A673 (cell line): ENCODE measurements around the gene GABRB2. TPM values are rescaled to one million over a fixed set of nuclear protein-coding genes. Genes with fewer than 3 reads are reported as not detected.
"Not testable (repeated sequence)": the region's sequence is repeated elsewhere in the genome, so short reads cannot be mapped to it uniquely, and the experiment has no call there.

ENCODE experiments used
- BruUV-seq: library from RNA; stranded (reverse); fragments of 400-500 nt; replicated peaks from 2 replicates; lab custom pipeline; 2021; lab: Mats Ljungman, UMichigan
- CTCF ChIA-PET: fragments of 300-600 bp; sonication (Branson Sonifier 250); formaldehyde crosslinking; loops from one replicate; lab custom pipeline; 2022; ENCODE audit warnings: antibody characterized with exemption; lab: Charles Lee
- POLR2A ChIA-PET: fragments of 300-600 bp; sonication (Branson Sonifier 250); formaldehyde crosslinking; loops from one replicate; lab custom pipeline; 2022; ENCODE audit warnings: antibody characterized with exemption; ENCODE audit not compliant: low non-redundant PET; lab: Charles Lee
- DNase-seq: peaks from one replicate; pipeline ENCODE4 v3.0.0-alpha.2; 2015; ENCODE audit warnings: low spot score
- H3K27ac ChIP-seq: fragments of 200-600 bp; sonication (generic); 2 replicates; pipeline ENCODE4 v1.5.1; 2016; ENCODE audit warnings: mixed run types, low read depth, mild to moderate bottlenecking, mixed read lengths, antibody characterized with exemption, low read length; ENCODE audit not compliant: poor library complexity, severe bottlenecking
- H3K27me3 ChIP-seq: fragments of 200-600 bp; sonication (generic); replicated peaks from 2 replicates; pipeline ENCODE4 v1.6.1; 2017; ENCODE audit warnings: mixed run types, low read depth, mild to moderate bottlenecking, mixed read lengths, antibody characterized with exemption, low read length; ENCODE audit not compliant: insufficient read depth, poor library complexity
- H3K36me3 ChIP-seq: fragments of 200-600 bp; sonication (generic); 2 replicates; pipeline ENCODE4 v1.6.1; 2016; ENCODE audit warnings: mixed run types, mild to moderate bottlenecking, mixed read lengths, antibody characterized with exemption, low read length; ENCODE audit not compliant: insufficient read depth, poor library complexity, severe bottlenecking
- H3K4me1 ChIP-seq: fragments of 200-600 bp; sonication (generic); 2 replicates; pipeline ENCODE4 v1.6.1; 2017; ENCODE audit warnings: mixed run types, mild to moderate bottlenecking, mixed read lengths, antibody characterized with exemption, low read length; ENCODE audit not compliant: insufficient read depth, poor library complexity, severe bottlenecking
- H3K4me3 ChIP-seq: fragments of 200-600 bp; sonication (generic); 2 replicates; pipeline ENCODE4 v1.5.1; 2016; ENCODE audit warnings: low read depth, mixed run types, mild to moderate bottlenecking, mixed read lengths, low read length; ENCODE audit not compliant: poor library complexity, severe bottlenecking
- H3K9me3 ChIP-seq: fragments of 200-600 bp; sonication (generic); 2 replicates; pipeline ENCODE4 v1.6.1; 2016; ENCODE audit warnings: mixed run types, low read depth, mild to moderate bottlenecking, mixed read lengths, antibody characterized with exemption, low read length; ENCODE audit not compliant: poor library complexity, severe bottlenecking
- EZH2 ChIP-seq: fragments of 200-600 bp; sonication (generic); IDR thresholded peaks from 2 replicates; pipeline ENCODE4 v1.6.1; 2017; ENCODE audit warnings: borderline replicate concordance, low read depth, mild to moderate bottlenecking, mixed read lengths, antibody characterized with exemption, low read length; ENCODE audit not compliant: poor library complexity, severe bottlenecking
- intact Hi-C: fragments of 100-400 bp; cut with micrococcal nuclease; formaldehyde crosslinking; loops from one replicate; pipeline ENCODE4 v1.10.0; 2022; ENCODE audit not compliant: unreplicated experiment
- total RNA-seq: library from RNA; stranded (reverse); gene quantifications from 2 replicates; pipeline ENCODE4 v1.2.3, GENCODE V29; 2021
- TF ChIP-seq, protein P1 (sequence below): fragments of 300-800, 200-600 bp; sonication (generic); conservative IDR thresholded peaks from 2 replicates; pipeline ENCODE4 v1.5.1; 2017; ENCODE audit warnings: low read depth, mild to moderate bottlenecking, antibody characterized with exemption, low read length, moderate library complexity, mixed read lengths

The GABRB2 gene
- total RNA-seq, 1 experiment from 2014 or later = not detected

- intact Hi-C loops = no loop called here
- Histone ChIP-seq H3K4me3 (no peak overlapping the region), H3K4me1 (no peaks in the 10 kb centered on the region), H3K27me3 (no peaks in the 10 kb centered on the region), H3K27ac (no peak overlapping the region), H3K9me3 (no peaks in the 10 kb centered on the region), H3K36me3 (no peaks in the 10 kb centered on the region)
- POLR2A ChIA-PET = no interaction called here
- CTCF ChIA-PET = no interaction called here
- no peak for TF ChIP-seq EZH2
- BruUV-seq = no TSS peak
- DNase-seq = no peak
Measured at GRCh38 chr5:161530700-161531099, 15.8 kb downstream of the GABRB2 start.

GRCh38 chr5:161513942-161514341, 32.6 kb downstream of the GABRB2 start:
- intact Hi-C loops = no loop called here
- CTCF ChIA-PET = no interaction called here
- H3K4me3 ChIP-seq = no peak overlapping the region
- H3K27ac ChIP-seq = no peak overlapping the region
- POLR2A ChIA-PET = no interaction called here
- H3K4me1 ChIP-seq = no peaks in the 10 kb centered on the region
- H3K9me3 ChIP-seq = no peaks in the 10 kb centered on the region
- no peaks in the 10 kb centered on the region for H3K27me3 ChIP-seq
- no TSS peak for BruUV-seq
- H3K36me3 ChIP-seq = no peaks in the 10 kb centered on the region
- TF ChIP-seq EZH2 = no peak
- TF ChIP-seq, protein P1, sequence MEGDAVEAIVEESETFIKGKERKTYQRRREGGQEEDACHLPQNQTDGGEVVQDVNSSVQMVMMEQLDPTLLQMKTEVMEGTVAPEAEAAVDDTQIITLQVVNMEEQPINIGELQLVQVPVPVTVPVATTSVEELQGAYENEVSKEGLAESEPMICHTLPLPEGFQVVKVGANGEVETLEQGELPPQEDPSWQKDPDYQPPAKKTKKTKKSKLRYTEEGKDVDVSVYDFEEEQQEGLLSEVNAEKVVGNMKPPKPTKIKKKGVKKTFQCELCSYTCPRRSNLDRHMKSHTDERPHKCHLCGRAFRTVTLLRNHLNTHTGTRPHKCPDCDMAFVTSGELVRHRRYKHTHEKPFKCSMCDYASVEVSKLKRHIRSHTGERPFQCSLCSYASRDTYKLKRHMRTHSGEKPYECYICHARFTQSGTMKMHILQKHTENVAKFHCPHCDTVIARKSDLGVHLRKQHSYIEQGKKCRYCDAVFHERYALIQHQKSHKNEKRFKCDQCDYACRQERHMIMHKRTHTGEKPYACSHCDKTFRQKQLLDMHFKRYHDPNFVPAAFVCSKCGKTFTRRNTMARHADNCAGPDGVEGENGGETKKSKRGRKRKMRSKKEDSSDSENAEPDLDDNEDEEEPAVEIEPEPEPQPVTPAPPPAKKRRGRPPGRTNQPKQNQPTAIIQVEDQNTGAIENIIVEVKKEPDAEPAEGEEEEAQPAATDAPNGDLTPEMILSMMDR = no peak
- DNase-seq = no peak

- Histone ChIP-seq H3K9me3 (no peaks in the 10 kb centered on the region), H3K4me1 (no peaks in the 10 kb centered on the region), H3K27ac (no peak overlapping the region), H3K36me3 (no peaks in the 10 kb centered on the region), H3K4me3 (no peak overlapping the region), H3K27me3 (no peaks in the 10 kb centered on the region)
- ChIA-PET CTCF (no interaction called here), POLR2A (no interaction called here)
- intact Hi-C loops = no loop called here
- TF ChIP-seq, protein P1 = no peak
- no peak for TF ChIP-seq EZH2
- no TSS peak for BruUV-seq
- no peak for DNase-seq
Measured at GRCh38 chr5:161507591-161507990, 38.9 kb downstream of the GABRB2 start.

GRCh38 chr5:161505160-161505559, 41.4 kb downstream of the GABRB2 start:
- CTCF ChIA-PET, H3K4me3 ChIP-seq, H3K9me3 ChIP-seq, H3K27me3 ChIP-seq, POLR2A ChIA-PET, H3K4me1 ChIP-seq, intact Hi-C loops, BruUV-seq, DNase-seq, H3K36me3 ChIP-seq, H3K27ac ChIP-seq: not testable (repeated sequence)
